Measurements from ENCODE around the gene FRMPD3. TPM values are rescaled to one million over a fixed set of nuclear protein-coding genes. Genes with fewer than 3 reads are reported as not detected.

The FRMPD3 gene
- total and polyA plus RNA-seq, 2 experiments from 2014 or later: 0.11 to 1.4 TPM

DNA sequence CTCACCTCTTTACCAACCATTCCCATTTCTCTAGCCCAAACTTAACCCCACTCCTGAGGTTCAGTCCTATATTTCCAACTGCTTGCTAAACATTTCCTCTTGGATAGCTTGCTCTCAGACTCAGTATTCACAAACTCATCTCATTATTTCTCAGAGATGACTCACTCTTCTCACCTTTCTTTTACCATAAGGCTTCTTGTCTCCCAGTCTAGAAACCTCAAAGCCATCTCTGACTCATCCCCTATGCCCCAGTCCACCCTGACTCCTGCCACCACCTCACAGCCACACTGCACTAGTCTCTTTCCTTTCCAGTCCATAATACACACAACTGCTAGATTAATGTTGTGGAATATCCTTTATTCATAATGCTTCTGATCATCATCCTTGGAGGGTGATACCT lies 4.8 kb downstream of the FRMPD3 start:
- H3F3A ChIP-seq (replicated peaks; ENCODE audit: low read depth): no peaks in the 10 kb centered on the region
- H4K20me1 ChIP-seq (replicated peaks; ENCODE audit: insufficient read depth): no peaks in the 10 kb centered on the region
- H3K79me2 ChIP-seq (replicated peaks; ENCODE audit: insufficient read depth): no peaks in the 10 kb centered on the region
- H3K4me3 Mint-ChIP-seq: no peak overlapping the region
- TF ChIP-seq JUNB (IDR thresholded peaks at IDR 0.05; ENCODE audit: unreplicated experiment): no peak
- TF ChIP-seq EZH2phosphoT487 (IDR thresholded peaks at IDR 0.05; ENCODE audit: unreplicated experiment): no peak
- TF ChIP-seq STAT1 (IDR thresholded peaks at IDR 0.05; ENCODE audit: unreplicated experiment): no peak
- no peak for TF ChIP-seq NANOG (IDR thresholded peaks at IDR 0.05; ENCODE audit: borderline replicate concordance)
- TF ChIP-seq POLR2AphosphoS5 (IDR thresholded peaks at IDR 0.05; ENCODE audit: low read depth): no peak
- TF ChIP-seq, protein P1, sequence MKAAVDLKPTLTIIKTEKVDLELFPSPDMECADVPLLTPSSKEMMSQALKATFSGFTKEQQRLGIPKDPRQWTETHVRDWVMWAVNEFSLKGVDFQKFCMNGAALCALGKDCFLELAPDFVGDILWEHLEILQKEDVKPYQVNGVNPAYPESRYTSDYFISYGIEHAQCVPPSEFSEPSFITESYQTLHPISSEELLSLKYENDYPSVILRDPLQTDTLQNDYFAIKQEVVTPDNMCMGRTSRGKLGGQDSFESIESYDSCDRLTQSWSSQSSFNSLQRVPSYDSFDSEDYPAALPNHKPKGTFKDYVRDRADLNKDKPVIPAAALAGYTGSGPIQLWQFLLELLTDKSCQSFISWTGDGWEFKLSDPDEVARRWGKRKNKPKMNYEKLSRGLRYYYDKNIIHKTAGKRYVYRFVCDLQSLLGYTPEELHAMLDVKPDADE (IDR thresholded peaks at IDR 0.05): no peak
- no peak for TF ChIP-seq ZNF114 (CRISPR knock-in tag; IDR thresholded peaks at IDR 0.05)
- TF ChIP-seq CREB1 (CRISPR knock-in tag; IDR thresholded peaks at IDR 0.05; ENCODE audit: low read depth): no peak
- TF ChIP-seq, protein P2, sequence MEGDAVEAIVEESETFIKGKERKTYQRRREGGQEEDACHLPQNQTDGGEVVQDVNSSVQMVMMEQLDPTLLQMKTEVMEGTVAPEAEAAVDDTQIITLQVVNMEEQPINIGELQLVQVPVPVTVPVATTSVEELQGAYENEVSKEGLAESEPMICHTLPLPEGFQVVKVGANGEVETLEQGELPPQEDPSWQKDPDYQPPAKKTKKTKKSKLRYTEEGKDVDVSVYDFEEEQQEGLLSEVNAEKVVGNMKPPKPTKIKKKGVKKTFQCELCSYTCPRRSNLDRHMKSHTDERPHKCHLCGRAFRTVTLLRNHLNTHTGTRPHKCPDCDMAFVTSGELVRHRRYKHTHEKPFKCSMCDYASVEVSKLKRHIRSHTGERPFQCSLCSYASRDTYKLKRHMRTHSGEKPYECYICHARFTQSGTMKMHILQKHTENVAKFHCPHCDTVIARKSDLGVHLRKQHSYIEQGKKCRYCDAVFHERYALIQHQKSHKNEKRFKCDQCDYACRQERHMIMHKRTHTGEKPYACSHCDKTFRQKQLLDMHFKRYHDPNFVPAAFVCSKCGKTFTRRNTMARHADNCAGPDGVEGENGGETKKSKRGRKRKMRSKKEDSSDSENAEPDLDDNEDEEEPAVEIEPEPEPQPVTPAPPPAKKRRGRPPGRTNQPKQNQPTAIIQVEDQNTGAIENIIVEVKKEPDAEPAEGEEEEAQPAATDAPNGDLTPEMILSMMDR (conservative IDR thresholded peaks at IDR 0.05; ENCODE audit: low read depth in 2 of 2): no peak
- TF ChIP-seq, protein P3, sequence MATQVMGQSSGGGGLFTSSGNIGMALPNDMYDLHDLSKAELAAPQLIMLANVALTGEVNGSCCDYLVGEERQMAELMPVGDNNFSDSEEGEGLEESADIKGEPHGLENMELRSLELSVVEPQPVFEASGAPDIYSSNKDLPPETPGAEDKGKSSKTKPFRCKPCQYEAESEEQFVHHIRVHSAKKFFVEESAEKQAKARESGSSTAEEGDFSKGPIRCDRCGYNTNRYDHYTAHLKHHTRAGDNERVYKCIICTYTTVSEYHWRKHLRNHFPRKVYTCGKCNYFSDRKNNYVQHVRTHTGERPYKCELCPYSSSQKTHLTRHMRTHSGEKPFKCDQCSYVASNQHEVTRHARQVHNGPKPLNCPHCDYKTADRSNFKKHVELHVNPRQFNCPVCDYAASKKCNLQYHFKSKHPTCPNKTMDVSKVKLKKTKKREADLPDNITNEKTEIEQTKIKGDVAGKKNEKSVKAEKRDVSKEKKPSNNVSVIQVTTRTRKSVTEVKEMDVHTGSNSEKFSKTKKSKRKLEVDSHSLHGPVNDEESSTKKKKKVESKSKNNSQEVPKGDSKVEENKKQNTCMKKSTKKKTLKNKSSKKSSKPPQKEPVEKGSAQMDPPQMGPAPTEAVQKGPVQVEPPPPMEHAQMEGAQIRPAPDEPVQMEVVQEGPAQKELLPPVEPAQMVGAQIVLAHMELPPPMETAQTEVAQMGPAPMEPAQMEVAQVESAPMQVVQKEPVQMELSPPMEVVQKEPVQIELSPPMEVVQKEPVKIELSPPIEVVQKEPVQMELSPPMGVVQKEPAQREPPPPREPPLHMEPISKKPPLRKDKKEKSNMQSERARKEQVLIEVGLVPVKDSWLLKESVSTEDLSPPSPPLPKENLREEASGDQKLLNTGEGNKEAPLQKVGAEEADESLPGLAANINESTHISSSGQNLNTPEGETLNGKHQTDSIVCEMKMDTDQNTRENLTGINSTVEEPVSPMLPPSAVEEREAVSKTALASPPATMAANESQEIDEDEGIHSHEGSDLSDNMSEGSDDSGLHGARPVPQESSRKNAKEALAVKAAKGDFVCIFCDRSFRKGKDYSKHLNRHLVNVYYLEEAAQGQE (IDR thresholded peaks at IDR 0.05; ENCODE audit: unreplicated experiment): no peak
- no peak for TF ChIP-seq EZH2 (IDR thresholded peaks at IDR 0.05; ENCODE audit: low read depth, unreplicated experiment)
- no peak overlapping the region for H3K4me2 ChIP-seq
- H3K36me3 Mint-ChIP-seq (ENCODE audit: low read depth): no peaks in the 10 kb centered on the region
- no peaks in the 10 kb centered on the region for H3K9me3 Mint-ChIP-seq
- H3K27ac ChIP-seq (ENCODE audit: low read depth): no peak overlapping the region
- no peak overlapping the region for H2AFZ ChIP-seq
- peaks cover 11% of the 10 kb centered on the region; the same call in 1 of the 2 replicates for H3K4me1 ChIP-seq (ENCODE audit: insufficient read depth)
- peaks cover 27% of the 10 kb centered on the region for H3K4me1 Mint-ChIP-seq
- no peaks in the 10 kb centered on the region for H3K9me2 ChIP-seq (ENCODE audit: insufficient read depth)
- H3K27me3 Mint-ChIP-seq (ENCODE audit: insufficient read depth, low read depth, poor library complexity): peaks cover 8% of the 10 kb centered on the region
- H3K36me3 ChIP-seq (ENCODE audit: insufficient read depth): no peaks in the 10 kb centered on the region
- no peak overlapping the region for H3K4me3 ChIP-seq
- H3K27ac Mint-ChIP-seq: no peak overlapping the region
- H3K27me3 ChIP-seq (ENCODE audit: insufficient read depth): peaks cover 9% of the 10 kb centered on the region
- ATAC-seq: no peak
- no peak for DNase-seq (ENCODE audit: low spot score)

Measured in GM23338 (cell line).